ENCODE results near the gene KCTD13. TPM values are rescaled to one million over a fixed set of nuclear protein-coding genes. Genes with fewer than 3 reads are reported as not detected.
"Not testable (repeated sequence)": the region's sequence is repeated elsewhere in the genome, so short reads cannot be mapped to it uniquely, and the experiment has no call there.

Gene KCTD13
- total RNA-seq, 1 donor from 2014 or later, result 58.8 TPM

- DNase-seq, result no peak
- Mint-ChIP-seq H3K27me3 (peaks cover 21% of the 10 kb centered on the region), H3K27ac (no peak overlapping the region), H3K36me3 (ENCODE audit: low read depth) (no peaks in the 10 kb centered on the region), H3K9me3 (no peaks in the 10 kb centered on the region), H3K4me3 (no peak overlapping the region), H3K4me1 (peaks cover 13% of the 10 kb centered on the region)
- intact Hi-C loops (cut with micrococcal nuclease), result no loop called here
Measured at GRCh38 chr16:29873319-29873718, 52.7 kb downstream of the KCTD13 start.

GRCh38 chr16:29871822-29872546, 54.0 kb downstream of the KCTD13 start:
- Mint-ChIP-seq H3K4me1 (peaks cover 7% of the 10 kb centered on the region), H3K9me3 (no peaks in the 10 kb centered on the region), H3K36me3 (ENCODE audit: low read depth) (no peaks in the 10 kb centered on the region), H3K27ac (no peak overlapping the region), H3K27me3 (peaks cover 12% of the 10 kb centered on the region), H3K4me3 (no peak overlapping the region)
- intact Hi-C loops (cut with micrococcal nuclease), result no loop called here
- no peak for DNase-seq

GRCh38 chr16:29869067-29869466, 57.0 kb downstream of the KCTD13 start:
- not testable (repeated sequence) for DNase-seq; H3K27me3 Mint-ChIP-seq; H3K36me3 Mint-ChIP-seq (ENCODE audit: low read depth); H3K9me3 Mint-ChIP-seq; H3K27ac Mint-ChIP-seq; H3K4me3 Mint-ChIP-seq; H3K4me1 Mint-ChIP-seq
- intact Hi-C loops (cut with micrococcal nuclease), result loop anchor here (10.0 kb wide), 2 partner anchors 106 to 156 kb away; partner anchors contain the start of genes C16orf92 and TAOK2

- H3K27ac Mint-ChIP-seq, result no peak overlapping the region
- H3K4me3 Mint-ChIP-seq, result no peak overlapping the region
- no peaks in the 10 kb centered on the region for H3K9me3 Mint-ChIP-seq
- peaks cover 2% of the 10 kb centered on the region for H3K27me3 Mint-ChIP-seq
- intact Hi-C loops (cut with micrococcal nuclease), result loop anchor here (10.0 kb wide), 2 partner anchors 106 to 156 kb away; partner anchors contain the start of genes C16orf92 and TAOK2
- DNase-seq, result no peak
- peaks cover 4% of the 10 kb centered on the region for H3K4me1 Mint-ChIP-seq
- H3K36me3 Mint-ChIP-seq (ENCODE audit: low read depth), result no peaks in the 10 kb centered on the region
Measured at GRCh38 chr16:29868396-29869009, 57.5 kb downstream of the KCTD13 start.

- H3K27me3 Mint-ChIP-seq, result peaks cover 2% of the 10 kb centered on the region
- peaks cover 19% of the 10 kb centered on the region for H3K36me3 Mint-ChIP-seq (ENCODE audit: low read depth)
- no peaks in the 10 kb centered on the region for H3K9me3 Mint-ChIP-seq
- no peak for DNase-seq
- no peak overlapping the region for H3K27ac Mint-ChIP-seq
- no peak overlapping the region for H3K4me3 Mint-ChIP-seq
- peaks cover 22% of the 10 kb centered on the region for H3K4me1 Mint-ChIP-seq
- intact Hi-C loops (cut with micrococcal nuclease), result loop anchor here (10.0 kb wide), 2 partner anchors 111 to 161 kb away; partner anchors contain the start of genes C16orf92 and TAOK2
Measured at GRCh38 chr16:29864205-29864604, 61.8 kb downstream of the KCTD13 start.

GRCh38 chr16:29863669-29863984, 62.4 kb downstream of the KCTD13 start:
- Mint-ChIP-seq H3K27ac (peak overlapping the region; percentile 98), H3K9me3 (no peaks in the 10 kb centered on the region), H3K36me3 (ENCODE audit: low read depth) (peaks cover 22% of the 10 kb centered on the region), H3K4me3 (peak overlapping the region; percentile 96), H3K27me3 (no peaks in the 10 kb centered on the region), H3K4me1 (peaks cover 22% of the 10 kb centered on the region)
- DNase-seq, result no peak
- intact Hi-C loops (cut with micrococcal nuclease), result loop anchor here (1.0 to 10.0 kb wide), 8 partner anchors 36 to 161 kb away; partner anchors contain the start of genes ASPHD1, C16orf92, INO80E and KCTD13

GRCh38 chr16:29862884-29863668, 63.0 kb downstream of the KCTD13 start, which contains the start of gene CDIPT:
Gene CDIPT (minus strand): TSS chr16:29863226. CDS start chr16:29862857, 369 bp downstream.
- peak; percentile 98 for DNase-seq
- Mint-ChIP-seq H3K27me3 (no peaks in the 10 kb centered on the region), H3K4me3 (peak within 1 kb of the TSS; percentile 96), H3K9me3 (no peaks in the 10 kb centered on the region), H3K27ac (peak within 1 kb of the TSS; percentile 98), H3K36me3 (ENCODE audit: low read depth) (peaks cover 27% of the 10 kb centered on the region), H3K4me1 (peaks cover 25% of the 10 kb centered on the region)
- intact Hi-C loops (cut with micrococcal nuclease), result loop anchor here (1.0 to 10.0 kb wide), 8 partner anchors 36 to 162 kb away; partner anchors contain the start of genes ASPHD1, C16orf92, INO80E and KCTD13

GRCh38 chr16:29862383-29862883, 63.6 kb downstream of the KCTD13 start:
- Mint-ChIP-seq H3K27me3 (no peaks in the 10 kb centered on the region), H3K4me1 (peaks cover 23% of the 10 kb centered on the region), H3K9me3 (no peaks in the 10 kb centered on the region), H3K27ac (peak overlapping the region; percentile 87), H3K4me3 (peak overlapping the region; percentile 96), H3K36me3 (ENCODE audit: low read depth) (peaks cover 27% of the 10 kb centered on the region)
- DNase-seq, result peak; percentile 75
- intact Hi-C loops (cut with micrococcal nuclease), result loop anchor here (10.0 kb wide), 2 partner anchors 112 to 162 kb away; partner anchors contain the start of genes C16orf92 and TAOK2

- intact Hi-C loops (cut with micrococcal nuclease), result loop anchor here (10.0 kb wide), 2 partner anchors 115 to 165 kb away; partner anchors contain the start of genes C16orf92 and TAOK2
- H3K36me3 Mint-ChIP-seq (ENCODE audit: low read depth), result peaks cover 30% of the 10 kb centered on the region
- no peaks in the 10 kb centered on the region for H3K27me3 Mint-ChIP-seq
- DNase-seq, result no peak
- H3K4me1 Mint-ChIP-seq, result peaks cover 23% of the 10 kb centered on the region
- H3K4me3 Mint-ChIP-seq, result no peak overlapping the region
- H3K27ac Mint-ChIP-seq, result no peak overlapping the region
- no peaks in the 10 kb centered on the region for H3K9me3 Mint-ChIP-seq
Measured at GRCh38 chr16:29860218-29860617, 65.8 kb downstream of the KCTD13 start.

GRCh38 chr16:29858974-29859373, 67.1 kb downstream of the KCTD13 start:
- H3K27me3 Mint-ChIP-seq, result no peaks in the 10 kb centered on the region
- no peak for DNase-seq
- peak overlapping the region; percentile 59 for H3K27ac Mint-ChIP-seq
- intact Hi-C loops (cut with micrococcal nuclease), result no loop called here
- no peaks in the 10 kb centered on the region for H3K9me3 Mint-ChIP-seq
- no peak overlapping the region for H3K4me3 Mint-ChIP-seq
- H3K4me1 Mint-ChIP-seq, result peaks cover 21% of the 10 kb centered on the region
- H3K36me3 Mint-ChIP-seq (ENCODE audit: low read depth), result peaks cover 30% of the 10 kb centered on the region

GRCh38 chr16:29858149-29858849, 67.7 kb downstream of the KCTD13 start:
- DNase-seq, result no peak
- H3K36me3 Mint-ChIP-seq (ENCODE audit: low read depth), result peaks cover 30% of the 10 kb centered on the region
- no peak overlapping the region for H3K4me3 Mint-ChIP-seq
- H3K27me3 Mint-ChIP-seq, result no peaks in the 10 kb centered on the region
- H3K27ac Mint-ChIP-seq, result no peak overlapping the region
- H3K9me3 Mint-ChIP-seq, result no peaks in the 10 kb centered on the region
- peaks cover 19% of the 10 kb centered on the region for H3K4me1 Mint-ChIP-seq
- intact Hi-C loops (cut with micrococcal nuclease), result no loop called here

GRCh38 chr16:29857133-29857760, 68.8 kb downstream of the KCTD13 start:
- H3K4me1 Mint-ChIP-seq, result peaks cover 14% of the 10 kb centered on the region
- intact Hi-C loops (cut with micrococcal nuclease), result no loop called here

More at GRCh38 chr16:29857133-29857760, 68.8 kb downstream of the KCTD13 start:
- H3K27ac Mint-ChIP-seq, result no peak overlapping the region
- no peak for DNase-seq
- no peaks in the 10 kb centered on the region for H3K27me3 Mint-ChIP-seq
- H3K36me3 Mint-ChIP-seq (ENCODE audit: low read depth), result peaks cover 27% of the 10 kb centered on the region
- H3K4me3 Mint-ChIP-seq, result no peak overlapping the region
- no peaks in the 10 kb centered on the region for H3K9me3 Mint-ChIP-seq
